Cerebellar cortex (tissue), 1 donor: ENCODE measurements around the gene DCTN2.
A peak's percentile ranks its signal among the peaks of the same experiment; 100 is the strongest.
"Not testable (repeated sequence)": the region's sequence is repeated elsewhere in the genome, so short reads cannot be mapped to it uniquely, and the experiment has no call there.

Experiments
- DNase-seq: peaks from one replicate; pipeline ENCODE4 v3.0.0-alpha.2; 2015; ENCODE audit warnings: low spot score

The DCTN2 gene

GRCh38 chr12:57546438-57547287, at the start of gene DCTN2:
Gene DCTN2, minus strand, starts transcription at chr12:57547192. Its CDS starts 129 bp downstream, at chr12:57547063.
- peak; percentile 99 for DNase-seq

GRCh38 chr12:57593187-57593586, 46.2 kb upstream of the DCTN2 start:
- no peak for DNase-seq

DNA sequence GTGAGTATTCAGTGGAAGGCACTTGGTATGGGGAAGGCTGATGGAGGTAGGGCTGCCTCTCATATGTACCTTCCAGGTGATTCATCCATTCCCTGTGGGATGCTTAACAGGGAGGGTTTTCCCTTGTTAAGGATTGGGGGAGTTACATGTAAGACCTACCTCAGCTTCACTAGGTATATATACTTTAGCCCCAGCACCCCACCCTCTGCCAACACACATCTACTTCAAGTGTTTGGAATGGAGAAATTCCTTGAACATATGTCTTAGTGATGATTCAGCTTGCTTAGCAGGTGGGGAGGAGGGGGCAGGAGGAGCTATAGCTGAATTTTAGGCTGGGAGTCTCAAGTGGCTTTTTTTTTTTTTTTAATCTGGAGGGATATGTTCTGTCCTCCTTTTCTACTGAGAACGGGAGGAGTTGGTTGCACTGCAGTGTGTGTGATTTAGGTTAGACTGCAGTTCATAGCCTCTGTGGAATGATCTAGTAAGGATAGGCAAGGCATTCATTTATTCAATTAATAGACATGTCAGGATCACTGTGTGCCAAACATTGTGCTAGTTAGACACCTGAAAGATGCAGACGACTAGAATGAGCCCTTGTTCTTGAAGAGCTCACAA, 45.7 kb upstream of the DCTN2 start:
- DNase-seq: no peak

DNA sequence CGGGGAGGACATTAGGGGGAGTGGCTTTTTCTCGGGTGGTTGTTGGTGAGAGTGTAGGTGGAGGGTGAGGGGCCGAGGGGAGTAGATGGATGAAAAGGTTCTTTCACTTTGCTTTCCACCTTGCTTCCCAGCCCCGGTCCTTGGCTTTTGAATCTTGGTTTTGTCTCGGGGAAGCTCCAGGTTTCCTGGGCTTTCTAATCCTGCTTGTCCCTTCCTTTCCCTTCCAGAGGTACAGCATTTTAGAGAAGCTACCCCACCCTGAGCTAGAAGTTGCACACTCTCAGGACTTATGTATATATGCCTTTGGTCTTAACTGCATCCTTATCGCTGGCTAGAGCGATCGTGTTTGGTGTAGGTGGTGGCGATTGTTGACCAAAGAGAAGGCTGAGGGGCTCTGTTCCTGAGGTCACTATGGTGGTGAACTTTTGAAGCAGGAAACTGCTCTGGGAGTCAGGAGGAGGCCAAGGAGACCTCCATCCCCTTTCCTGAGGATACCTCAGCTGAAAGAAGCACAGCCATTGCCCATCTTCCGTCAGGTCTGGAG, 44.9 kb upstream of the DCTN2 start:
- no peak for DNase-seq

DNA sequence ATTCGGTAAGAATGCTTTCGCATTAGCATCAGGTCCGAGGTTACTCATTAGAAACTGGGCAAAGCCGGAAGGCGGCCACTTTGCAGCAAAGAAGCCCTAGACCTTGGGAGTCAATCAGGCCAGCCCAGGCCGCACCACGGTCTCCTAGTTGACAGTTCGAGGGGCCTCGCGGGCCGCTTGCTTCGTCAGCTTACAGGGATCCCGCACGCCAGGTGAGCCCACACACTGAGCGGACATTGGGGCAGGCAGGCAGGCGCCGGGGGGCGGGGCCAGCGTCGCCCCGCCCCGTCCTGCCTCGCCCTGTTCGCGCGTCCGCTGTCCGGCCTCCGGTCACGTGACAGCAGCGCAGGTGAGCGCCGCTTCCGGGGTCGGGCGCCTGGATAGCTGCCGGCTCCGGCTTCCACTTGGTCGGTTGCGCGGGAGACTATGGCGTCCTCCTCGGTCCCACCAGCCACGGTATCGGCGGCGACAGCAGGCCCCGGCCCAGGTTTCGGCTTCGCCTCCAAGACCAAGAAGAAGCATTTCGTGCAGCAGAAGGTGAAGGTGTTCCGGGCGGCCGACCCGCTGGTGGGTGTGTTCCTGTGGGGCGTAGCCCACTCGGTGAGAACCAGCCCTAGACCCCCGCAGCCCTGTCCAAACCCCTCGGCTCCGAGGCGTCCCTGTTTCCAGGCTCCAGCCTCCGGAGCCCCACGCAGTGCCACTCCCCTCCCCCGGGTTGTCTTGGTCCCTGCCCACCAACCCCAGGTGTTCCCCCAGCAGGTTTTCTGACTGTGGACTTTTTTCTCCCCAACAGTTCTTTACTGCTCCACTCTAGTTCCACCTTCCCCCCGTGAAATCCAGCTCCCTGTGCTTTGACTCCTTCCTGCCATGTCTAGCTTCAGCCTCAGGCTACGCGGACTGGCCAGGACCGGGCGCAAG, 44.1 kb upstream of the DCTN2 start, which contains the start of gene PIP4K2C:
PIP4K2C (plus strand) TSS at position 329 of the 918 bp plus-strand sequence; CDS start at position 427, 98 bp downstream.
- DNase-seq: peak; percentile 80

DNA sequence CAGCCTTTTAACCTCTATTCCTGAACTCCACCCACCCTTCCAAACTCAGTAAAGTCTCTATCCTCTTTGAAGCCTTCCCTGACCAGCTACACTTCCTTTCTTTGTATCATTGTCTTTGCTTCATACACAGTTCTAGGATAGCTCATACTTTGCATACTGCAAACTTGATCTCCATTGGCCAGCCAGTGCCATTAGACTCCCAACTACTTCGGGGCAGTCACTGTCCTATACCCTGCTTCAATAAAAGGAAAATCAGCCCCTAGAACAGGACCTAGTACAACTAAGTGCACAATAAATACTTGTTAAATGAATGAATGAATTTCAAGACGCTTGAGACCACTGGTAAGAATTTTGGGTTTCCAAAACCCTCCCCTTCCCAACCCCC, 43.5 kb upstream of the DCTN2 start:
- no peak for DNase-seq

- not testable (repeated sequence) for DNase-seq
Observed at GRCh38 chr12:57588951-57589610, 42.1 kb upstream of the DCTN2 start.

- no peak for DNase-seq
Observed at GRCh38 chr12:57586832-57587429, 39.9 kb upstream of the DCTN2 start.

DNA sequence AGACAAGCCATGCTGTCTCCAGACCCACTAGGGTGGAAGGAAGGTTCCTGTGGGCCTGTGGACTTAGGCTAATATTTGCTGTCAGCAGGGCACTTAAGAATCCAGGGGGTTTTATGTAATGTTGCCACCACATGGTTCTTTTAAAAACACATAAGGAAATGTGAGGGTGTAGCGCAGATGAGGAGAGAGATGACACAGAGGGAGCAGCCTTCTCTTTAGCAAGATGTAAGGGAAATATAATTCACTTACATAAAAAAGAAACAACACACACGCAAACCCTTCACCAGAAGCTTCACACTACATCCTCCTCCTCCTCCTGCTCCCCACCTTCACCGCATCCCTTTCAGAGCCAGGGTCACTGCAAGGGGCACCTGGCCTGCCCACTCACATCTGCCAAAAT, 39.1 kb upstream of the DCTN2 start:
- no peak for DNase-seq

DNA sequence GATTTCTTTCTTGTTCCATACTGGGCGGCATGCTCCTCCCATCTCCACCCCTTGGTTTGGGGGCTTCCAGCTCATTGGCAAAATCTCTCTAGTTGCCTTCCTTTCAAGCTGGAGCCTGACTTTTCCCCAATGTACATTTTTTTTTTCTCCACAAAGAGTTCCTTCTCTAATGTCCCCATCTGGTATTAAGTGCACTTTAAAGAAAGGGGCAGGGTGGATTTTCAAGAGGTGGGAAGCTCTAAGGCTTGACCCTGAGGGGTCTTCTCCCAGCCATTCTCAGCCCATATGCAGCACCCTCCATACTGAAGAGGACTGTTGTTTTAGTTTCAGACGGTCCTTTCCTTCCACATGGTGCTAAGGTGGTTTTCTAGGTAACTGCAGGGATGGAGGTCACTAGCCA, 38.2 kb upstream of the DCTN2 start:
- DNase-seq: no peak

DNA sequence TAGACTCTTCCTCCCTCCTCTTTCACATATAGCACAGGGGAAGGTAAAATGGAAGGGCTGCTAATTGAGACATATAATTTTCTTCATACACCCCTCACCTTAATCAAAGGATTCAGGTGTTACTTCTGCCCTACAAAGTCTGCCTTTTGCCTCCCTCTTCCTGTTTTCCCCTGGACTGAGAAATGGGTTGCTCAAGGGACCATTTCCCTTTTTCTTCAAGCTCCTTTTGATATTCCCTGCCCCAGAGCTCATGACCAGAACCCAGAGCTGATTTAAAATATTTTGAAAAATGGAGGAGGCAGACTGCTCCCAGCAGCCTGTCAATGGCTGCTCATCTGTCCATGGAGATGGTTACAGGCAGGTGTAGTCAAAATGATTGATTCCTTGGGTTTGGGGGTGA, 37.7 kb upstream of the DCTN2 start:
- no peak for DNase-seq

GRCh38 chr12:57584050-57584449, 37.1 kb upstream of the DCTN2 start:
- DNase-seq: no peak

DNA sequence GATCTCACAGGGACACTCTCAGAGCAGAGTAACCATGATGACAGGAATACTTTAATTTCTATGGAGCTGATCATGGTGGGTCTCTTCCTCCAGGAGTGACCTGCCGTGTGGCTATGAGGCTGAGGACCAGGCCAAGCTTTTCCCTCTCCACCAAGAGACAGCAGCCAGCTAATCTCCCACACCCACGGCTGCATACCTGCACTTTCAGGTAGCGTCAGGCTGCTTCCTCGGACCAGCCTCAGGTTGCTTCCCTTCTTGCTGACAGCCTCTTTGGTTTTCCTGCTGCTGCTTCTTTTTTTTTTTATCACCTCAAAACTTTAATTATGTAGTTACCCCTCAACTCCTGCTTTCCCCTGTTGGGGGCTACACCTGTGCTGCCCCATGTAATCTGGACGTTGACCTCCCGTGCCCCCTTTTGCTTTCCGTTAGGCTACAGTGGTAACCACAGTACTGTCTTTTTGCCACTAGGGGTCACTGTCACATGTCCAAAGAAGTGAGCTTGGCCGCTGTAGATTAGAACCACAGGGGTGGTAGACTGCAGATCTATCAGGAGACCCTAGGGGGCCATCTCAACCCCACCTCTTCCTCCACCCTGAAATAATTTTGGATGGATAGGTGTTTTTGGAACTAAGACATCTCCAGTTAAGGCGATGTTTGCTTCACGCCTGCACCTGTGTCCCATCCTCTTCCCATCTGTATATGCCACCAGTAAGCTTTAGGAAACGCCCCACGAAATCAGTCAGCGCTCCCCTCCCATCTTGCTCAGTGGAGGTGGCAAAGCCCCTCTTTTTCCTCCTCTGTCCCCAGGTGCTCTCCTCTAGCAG, 36.2 kb upstream of the DCTN2 start:
- DNase-seq: peak; percentile 86

DNA sequence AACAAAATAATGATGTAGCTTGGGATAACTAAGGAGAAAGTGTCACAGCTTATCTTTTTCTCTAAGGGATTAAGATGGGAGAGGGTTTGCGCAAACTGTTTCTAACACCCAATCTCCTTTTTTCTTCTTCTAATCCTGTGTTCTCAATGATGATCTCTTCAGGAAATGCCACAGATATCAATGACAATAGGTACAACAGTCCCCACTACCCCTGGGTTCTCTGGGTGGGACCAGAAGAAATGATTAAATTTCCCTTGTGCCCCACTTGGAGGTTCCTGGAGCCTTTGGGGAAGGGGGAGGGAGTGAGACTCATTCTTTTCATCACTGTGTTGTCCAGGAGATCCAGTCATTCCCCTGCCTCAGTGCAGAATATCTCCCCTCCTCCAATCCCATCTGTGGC, 35.4 kb upstream of the DCTN2 start:
- DNase-seq: no peak

- DNase-seq: no peak
Observed at GRCh38 chr12:57581802-57582201, 34.8 kb upstream of the DCTN2 start.

- DNase-seq: no peak
Observed at GRCh38 chr12:57580466-57580795, 33.4 kb upstream of the DCTN2 start.

DNA sequence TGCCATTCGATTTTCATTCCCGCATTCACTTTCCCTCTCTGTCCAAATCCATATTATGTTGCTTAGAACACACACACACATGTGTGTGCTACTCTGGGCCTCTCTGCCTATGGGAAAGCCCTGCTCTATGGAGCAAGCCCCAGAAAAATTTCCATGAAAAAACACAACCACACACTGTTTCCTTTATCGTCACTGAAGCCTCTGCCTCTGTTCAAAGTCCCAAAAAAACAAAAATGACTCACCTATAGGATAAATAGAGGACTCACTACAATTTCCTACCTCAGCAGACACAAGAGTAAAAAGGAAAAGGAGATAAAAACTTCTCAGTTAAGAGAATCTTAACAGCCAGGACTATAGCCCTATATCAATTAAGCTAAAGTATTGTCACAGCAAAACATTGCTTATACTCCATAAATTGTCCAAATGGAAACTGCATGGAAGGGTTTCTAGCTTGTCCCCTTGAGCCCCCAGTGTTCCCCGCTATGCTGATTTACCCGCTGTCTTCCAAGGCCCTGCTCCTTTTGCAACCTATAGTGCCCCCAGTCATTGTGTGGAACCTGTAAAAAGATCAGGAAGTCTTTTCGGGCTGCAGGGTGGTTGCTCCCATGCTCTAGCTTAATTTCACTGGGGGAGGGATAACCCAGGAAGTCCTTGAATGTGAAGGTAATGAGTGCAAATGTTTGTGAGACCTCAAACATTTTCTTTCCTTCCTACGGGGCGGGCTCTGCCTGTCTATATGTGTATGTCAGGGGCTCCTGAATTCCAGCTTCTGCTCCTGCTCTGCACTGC, 32.9 kb upstream of the DCTN2 start:
- DNase-seq: no peak

GRCh38 chr12:57579011-57579410, 32.0 kb upstream of the DCTN2 start:
- no peak for DNase-seq

DNA sequence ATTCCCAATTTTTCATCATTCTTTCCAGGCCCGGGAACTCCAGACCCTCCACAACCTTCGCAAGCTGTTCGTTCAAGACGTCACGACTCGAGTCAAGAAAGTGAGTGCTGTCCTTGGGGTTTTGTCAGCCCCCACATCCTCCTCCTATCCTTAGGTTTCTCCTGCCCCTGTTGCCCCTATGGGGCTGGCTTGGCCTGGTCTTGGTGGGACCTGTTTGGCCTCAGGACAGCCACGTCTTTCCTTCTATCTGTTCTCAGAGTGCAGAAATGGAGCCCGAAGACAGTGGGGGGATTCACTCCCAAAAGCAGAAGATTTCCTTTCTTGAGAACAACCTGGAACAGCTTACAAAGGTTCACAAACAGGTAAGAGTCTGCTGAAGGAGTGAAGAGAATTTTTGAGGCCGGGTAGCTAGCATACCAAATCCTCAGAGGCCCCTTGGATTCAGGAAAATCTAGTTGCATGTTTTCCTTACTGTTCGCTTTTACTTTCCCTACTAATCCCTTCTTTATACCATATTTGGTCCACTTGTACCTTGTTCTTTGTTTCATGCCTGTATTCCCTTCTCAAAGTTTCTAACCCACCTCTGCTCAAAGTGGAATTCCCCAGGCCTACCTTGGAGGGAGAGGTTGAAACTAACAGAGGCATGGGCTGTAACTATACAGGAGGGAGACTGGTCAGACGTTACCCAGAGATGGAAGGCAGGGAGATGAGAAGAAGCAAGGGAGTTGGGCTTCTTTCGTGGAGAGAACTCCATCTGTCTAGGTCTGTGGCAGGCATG, 31.2 kb upstream of the DCTN2 start:
- DNase-seq: no peak
